Stimulated activated CD8-positive, alpha-beta memory T cell treated with anti-CD3 and anti-CD28 coated beads, Interleukin-7, amount 100 ng/mL, for 24 hours (primary cell): ENCODE data around the gene PRAMEF26.
"Not testable (repeated sequence)": the region's sequence is repeated elsewhere in the genome, so short reads cannot be mapped to it uniquely, and the experiment has no call there.

Experiments
- DNase-seq: peaks from one replicate; pipeline ENCODE4 v3.0.0-alpha.2; 2020; ENCODE audit warnings: low read depth

The PRAMEF26 gene

DNA sequence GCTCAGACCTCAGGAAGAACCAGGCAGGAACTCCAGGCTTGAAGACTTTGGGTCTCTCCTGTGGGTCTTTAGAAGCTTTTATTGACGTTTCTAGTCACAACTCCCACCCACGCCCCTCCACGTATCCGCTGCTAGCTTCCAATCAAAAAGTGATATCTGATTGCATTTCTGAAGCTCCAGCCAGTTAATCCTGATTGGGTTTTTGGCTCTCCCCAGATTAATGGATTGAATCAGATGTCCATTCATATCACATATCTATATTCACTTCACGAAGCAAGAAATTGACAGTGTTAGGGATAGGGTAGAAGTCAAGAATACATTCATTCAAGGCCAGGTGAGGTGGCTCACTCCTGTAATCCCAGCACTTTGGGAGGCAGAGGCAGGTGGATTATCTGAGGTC is at the start of gene PRAMEF26:
Gene PRAMEF26, minus strand, starts transcription at position 101 of the 400 bp plus-strand sequence. CDS start 2,914 bp downstream, outside the sequence.
- DNase-seq, result not testable (repeated sequence)

- DNase-seq, result not testable (repeated sequence)
These were observed 45.5 kb upstream of the PRAMEF26 start, which contains the start of gene PRAMEF13 for GRCh38 chr1:13201309-13201708. PRAMEF13 (minus strand) TSS chr1:13201409; CDS start chr1:13199589, 1,820 bp downstream.

GRCh38 chr1:13171548-13171947 is 15.7 kb upstream of the PRAMEF26 start, which contains the start of gene PRAMEF9:
PRAMEF9 (plus strand) TSS chr1:13171848; CDS start chr1:13175281, 3,433 bp downstream.
- not testable (repeated sequence) for DNase-seq

DNA sequence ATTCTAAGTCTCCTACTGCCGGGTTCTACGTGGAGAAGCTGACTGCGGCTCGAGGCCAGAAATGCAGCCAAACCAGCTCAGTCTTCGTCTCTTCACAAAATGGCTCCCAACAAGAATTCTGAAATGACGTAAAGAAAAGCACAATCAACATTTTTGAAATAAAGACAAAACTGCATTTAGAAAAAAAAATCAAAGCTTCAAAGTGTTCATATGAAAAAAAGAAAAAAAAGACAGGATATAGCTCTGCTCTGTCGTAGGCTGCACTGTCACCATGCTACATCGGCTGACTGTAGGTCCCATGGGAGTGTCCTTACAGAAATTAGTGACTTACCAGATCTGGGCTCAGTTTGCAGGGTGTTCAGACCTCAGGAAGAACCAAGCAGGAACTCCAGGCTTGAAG is 9.7 kb upstream of the PRAMEF26 start, which contains the start of gene HNRNPCL4:
Gene HNRNPCL4, minus strand, starts transcription at position 101 of the 400 bp plus-strand sequence. CDS start 164 bp downstream, outside the sequence.
- not testable (repeated sequence) for DNase-seq

- DNase-seq, result not testable (repeated sequence)
These were observed 39.1 kb downstream of the PRAMEF26 start, which contains the start of gene HNRNPCL2 for GRCh38 chr1:13116754-13117153. HNRNPCL2 (minus strand) TSS chr1:13116854; CDS start chr1:13116400, 454 bp downstream.
